Suppressor macrophage (primary cell): ENCODE data around the gene SMAD7.
A peak's percentile ranks its signal among the peaks of the same experiment; 100 is the strongest.

Experiments
- DNase-seq, 4 experiments: peaks; one replicate each; pipeline ENCODE4 v3.0.0-alpha.2; 2020 to 2022

SMAD7 gene

DNA sequence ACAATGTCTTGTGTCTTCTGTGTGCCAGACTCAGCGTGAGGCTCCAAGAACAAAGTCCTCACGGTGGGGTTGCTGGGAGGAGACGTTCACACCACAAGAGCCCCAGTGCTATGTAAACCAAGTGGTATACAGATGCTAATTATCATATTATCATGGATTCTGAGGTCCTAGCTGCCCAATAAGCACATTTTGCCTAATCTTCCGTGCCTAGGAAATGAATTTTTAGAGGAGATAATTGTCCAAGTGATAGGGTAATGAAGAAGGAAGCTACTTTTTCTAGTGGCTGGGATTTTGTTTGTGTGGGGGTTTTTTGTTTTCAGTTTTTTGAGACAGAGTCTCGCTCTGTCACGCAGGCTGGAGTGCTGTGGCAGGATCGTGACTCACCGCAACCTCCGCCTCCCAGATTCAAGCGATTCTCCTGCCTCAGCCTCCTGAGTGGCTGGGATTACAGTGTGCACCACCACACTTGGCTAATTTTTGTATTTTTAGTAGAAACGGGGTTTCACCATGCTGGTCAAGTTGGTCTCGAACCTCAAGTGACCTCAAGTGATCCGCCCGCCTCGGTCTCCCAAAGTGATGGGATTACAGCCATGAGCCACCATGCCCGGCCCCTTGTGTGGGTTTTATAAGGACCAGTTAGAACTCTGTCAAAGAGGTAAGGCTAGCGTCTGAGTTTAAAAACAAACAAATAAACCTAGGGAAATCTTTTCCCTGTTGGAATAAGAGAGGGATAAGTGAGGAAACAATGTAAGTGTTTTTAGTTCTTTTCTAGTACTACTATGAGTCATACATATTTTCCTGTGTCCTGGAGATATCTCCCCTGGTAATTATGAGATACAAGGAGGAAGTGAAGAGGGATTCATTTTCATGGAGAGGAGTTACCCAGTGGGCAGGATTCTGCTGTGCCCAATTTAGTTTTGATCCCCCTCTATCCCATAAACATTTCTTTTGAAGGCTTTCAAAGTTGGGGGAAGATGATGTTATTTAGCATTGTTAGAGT, 9.5 kb upstream of the SMAD7 start:
- peak in 1 of 4 experiments; percentile 24 for DNase-seq

DNA sequence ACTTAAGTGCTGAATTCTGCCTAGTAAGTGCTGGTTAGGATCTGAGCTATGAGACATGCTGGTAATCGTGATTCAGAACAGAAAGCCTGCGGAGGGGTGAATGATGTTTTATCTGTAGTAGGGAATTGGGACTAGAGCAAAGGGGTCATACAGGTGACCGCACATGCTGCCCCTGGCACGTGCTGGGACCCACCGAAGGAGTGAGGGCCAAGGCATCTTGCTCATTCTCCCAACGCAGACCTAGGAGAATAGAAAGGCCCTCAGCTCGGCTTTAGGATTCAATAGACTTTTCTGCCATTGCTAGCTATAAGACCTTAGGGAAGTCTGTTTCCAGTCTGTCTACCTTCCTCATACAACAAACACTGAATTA, 8.8 kb upstream of the SMAD7 start:
- no peak for DNase-seq

DNA sequence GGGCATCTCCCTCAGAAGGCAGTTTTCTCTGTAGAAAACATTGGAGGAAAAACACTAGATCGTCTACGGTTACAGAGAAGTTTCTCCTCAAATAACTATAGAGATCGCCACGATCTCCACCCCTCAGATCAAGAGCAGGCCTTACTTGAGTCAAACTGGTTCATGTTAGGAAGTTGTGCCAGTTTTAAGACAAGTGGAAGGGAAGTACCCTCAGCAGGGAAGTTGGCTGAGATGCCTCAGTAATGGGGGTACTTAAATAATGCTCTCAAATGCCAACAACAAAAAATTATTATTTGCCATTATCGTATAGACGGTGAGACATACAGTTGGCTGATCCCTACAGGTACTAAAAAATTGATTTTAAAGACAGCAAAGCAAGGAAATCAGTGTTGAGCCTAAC, 8.2 kb upstream of the SMAD7 start:
- no peak for DNase-seq

DNA sequence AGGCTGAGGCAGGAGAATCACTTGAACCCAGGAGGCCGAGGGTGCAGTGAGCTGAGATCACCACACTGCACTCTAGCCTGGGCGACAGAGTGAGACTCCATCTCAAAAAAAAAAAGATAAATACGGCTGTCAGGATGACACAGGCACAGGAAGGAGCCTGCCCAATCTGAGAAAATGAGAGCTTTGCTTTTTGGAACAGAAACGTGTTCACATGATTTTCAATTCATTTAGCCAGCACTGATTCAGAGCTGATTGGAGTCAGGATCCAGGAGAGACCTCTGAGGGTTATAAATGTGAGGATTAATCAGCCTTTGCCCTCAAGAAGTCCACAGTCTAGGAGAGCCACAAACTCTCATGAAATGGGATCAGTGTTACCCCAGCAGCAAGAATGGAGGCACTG, 6.9 kb upstream of the SMAD7 start:
- DNase-seq = no peak

DNA sequence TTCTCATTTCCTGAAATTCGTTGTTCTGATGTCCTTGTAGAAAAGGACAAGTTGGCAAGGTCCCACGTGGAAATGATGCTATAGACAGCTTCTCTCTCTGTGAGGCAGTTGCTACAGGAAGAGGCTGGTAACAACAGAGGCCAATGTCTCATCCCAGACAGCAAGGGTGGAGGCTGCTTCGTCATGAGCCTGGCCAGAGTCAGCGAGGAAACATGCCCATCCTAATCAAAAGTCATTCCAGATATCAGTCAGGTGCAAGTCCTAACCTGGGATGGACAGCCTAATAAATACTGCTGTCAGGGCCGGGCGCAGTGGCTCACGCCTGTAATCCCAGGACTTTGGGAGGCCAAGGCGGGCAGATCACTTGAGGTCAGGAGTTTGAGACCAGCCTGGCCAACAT, 6.4 kb upstream of the SMAD7 start:
- DNase-seq = peak in 2 of 4 experiments; percentile 22 to 50

DNA sequence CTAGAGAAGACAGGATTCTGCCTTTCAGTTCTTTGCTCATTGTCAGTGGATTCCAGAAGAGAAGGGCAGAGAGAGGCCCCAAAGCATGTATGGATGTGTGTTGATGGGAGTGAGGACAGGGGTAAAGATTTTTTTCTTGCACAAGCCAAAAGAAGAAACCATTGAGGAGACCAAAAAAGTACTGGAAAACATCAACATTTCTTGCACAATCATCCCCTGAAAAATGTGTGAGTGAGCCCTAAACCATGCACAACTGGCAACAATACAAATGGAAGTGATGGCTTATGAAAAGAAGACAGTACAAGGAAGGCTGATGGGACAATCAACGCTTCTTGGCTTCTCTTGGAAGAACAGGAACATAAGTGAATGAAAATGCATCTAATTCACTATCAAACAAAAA, 5.6 kb upstream of the SMAD7 start:
- no peak for DNase-seq

DNA sequence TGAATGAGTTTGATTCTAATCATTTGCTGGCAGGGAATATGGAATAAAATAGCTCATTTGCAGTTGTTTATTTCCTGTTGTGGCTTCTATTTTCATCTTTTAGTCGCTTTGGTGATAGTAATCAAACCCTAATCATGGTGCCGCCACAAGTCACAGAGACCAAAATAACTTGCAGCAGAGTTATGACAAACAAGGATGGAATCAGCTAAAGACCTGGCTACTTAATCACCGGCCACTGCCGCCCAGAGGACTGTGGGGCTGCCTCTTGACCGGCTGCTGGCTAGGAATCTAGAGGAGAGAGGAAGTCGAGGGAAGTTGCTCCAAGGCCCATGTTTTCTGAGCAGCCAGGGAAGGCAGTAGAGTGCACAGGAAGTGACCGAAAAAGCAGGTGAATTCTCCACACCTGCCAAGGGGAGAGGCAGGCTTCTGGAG, 5.1 kb upstream of the SMAD7 start:
- DNase-seq = peak in 3 of 4 experiments; percentile 36 to 50 (median 43)

DNA sequence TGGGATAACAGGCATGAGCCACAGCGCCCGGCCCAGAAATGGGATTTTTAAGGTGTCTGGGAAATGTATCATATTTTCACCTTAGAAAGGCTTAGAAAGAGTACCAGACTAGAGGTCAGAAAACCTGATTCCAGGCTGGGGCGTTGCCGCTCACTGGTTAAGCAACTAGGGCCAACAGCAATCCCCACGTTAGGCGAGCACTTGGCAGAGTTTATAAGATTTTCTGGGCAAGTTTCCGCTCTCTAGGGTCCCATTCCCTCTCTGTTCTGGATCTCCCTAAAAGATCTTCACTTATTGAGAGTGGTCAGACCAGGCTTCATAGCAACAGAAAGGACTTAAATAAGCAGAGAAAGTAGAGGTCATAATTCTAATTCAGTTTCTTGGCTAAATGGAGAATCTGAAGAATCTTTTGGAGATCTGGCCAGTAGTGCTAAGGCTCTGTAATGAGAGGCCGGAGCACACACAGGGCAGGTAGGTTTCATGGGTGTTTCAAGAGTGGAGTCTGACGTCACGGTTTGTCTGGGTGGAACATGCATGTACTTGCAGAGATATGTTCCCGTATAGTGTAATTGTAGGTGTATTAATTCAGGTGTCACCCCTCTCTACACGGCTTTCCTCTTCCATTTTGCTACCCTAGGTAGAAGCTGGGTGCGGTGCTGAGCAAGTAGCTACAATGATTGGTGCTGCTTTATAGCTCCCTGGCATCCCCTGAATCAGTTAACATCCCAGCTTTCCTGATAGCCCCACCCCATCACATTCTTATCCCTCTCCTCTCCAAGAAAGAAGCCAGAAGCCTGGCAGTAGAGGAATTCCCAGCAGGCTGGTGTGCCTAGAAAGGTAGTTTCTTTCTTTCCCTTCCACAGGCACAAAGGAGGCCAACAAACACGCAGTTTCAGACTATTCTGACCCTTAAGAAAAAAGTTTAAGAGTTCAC, 4.4 kb upstream of the SMAD7 start:
- no peak for DNase-seq

DNA sequence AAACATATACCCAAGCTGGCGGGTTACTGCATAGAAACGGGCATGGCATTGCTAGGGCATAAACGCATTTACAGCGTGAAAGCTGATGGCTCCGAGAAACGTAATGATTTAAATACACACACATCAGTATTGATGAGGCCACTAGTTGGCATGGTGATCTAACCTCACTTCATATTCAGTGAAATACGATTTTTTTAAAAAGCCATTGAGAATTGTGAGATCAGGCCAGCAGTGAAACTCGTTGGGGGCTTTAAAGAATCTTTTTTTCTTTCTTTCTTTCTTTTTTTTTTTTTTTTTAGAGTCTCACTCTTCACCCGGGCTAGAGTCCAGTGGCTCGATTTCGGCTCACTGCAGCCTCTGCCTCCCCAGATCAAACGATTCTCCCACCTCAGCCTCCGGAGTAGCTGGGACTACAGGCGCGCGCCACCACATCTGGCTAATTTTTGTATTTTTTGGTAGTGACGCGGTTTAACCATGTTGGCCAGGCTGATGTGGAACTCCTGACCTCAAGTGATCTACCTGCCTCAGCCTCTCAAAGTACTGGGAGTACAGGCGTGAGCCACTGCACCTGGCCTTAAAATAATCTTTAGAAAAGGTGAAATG, 2.4 kb upstream of the SMAD7 start:
- DNase-seq = no peak

DNA sequence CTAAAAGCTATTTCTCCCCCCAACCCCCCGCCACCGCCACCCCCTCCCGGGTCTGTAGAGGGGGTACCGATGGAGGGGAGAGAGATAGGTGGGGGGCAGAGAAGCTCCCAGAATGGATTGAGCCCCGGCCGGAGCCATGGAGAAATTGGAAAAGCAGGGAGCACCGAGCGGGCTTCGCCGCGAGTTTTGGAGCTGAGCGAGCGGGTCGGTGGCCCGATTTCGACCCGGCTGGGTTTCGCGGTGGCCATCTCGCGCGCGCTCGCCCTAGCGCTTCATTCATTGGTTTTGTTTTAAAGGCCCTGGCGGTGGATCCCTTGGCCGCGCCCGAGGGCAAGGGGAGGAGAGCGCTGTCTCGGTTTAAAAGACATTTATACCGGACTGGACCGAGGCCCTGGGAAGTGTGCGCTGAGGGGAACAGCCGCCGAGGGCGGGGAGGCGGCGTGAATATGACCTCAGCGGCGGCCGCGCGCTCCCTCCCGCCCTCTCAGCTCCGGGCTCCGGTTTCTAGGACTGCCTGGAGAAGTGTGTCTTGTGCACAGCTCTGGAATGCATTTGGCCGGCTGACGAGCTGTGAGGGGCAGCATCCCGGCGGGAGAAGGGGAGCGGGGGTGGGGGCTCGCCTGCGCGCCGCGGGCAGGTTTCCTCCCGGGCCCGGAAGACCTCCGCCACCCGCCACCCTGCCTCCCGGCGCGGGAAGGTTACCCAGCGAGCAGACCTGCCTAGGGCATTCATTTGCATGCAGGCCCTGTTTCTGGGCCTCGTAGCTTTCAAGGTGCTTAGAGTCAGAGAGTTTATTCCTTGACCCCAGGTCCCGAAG, 1.7 kb upstream of the SMAD7 start:
- DNase-seq = peak; percentile 89 to 95 (median 94)

DNA sequence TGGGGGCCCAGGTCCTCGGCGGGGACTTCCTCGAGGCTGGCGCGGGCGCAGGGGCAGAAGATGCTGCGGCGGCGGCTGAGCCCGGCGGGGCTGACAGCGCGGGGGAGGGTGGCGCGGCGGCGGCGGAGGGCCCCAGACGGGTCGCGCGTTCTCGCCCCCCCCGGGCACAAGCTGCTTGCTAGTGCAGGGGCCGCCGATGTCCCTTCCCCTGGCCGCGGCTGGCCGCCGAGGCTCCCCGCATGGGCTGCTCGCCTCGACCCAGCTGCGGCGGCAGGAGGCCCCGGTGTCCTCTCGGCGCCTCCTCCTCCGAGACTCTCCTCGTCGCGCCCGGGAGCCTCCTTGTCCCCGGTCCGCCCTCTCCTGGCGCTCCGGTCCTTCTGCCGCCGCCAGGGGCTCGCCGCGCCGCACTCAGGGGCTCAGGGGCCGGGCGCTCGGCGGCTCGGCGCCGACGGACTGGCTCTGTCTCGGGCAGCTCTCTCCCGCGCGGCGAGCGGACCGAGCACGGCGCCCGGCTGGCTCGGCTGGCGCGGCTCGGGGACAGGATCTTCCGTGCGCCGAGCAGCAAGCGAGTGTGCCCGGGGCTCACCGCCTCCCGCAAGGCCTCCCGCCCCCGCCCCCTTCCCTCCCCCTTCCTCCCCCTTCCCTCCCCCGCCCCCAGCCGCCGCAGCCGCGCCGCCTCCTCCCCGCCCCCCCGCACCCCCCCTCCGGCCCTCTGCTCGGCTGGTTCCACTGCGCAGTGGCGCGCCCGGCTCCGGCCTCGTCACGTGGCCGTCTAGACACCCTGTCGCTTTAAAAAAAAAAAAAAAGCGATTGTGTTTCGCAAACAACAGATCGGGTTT, 902 bp upstream of the SMAD7 start:
- peak; percentile 86 to 96 (median 94) for DNase-seq

DNA sequence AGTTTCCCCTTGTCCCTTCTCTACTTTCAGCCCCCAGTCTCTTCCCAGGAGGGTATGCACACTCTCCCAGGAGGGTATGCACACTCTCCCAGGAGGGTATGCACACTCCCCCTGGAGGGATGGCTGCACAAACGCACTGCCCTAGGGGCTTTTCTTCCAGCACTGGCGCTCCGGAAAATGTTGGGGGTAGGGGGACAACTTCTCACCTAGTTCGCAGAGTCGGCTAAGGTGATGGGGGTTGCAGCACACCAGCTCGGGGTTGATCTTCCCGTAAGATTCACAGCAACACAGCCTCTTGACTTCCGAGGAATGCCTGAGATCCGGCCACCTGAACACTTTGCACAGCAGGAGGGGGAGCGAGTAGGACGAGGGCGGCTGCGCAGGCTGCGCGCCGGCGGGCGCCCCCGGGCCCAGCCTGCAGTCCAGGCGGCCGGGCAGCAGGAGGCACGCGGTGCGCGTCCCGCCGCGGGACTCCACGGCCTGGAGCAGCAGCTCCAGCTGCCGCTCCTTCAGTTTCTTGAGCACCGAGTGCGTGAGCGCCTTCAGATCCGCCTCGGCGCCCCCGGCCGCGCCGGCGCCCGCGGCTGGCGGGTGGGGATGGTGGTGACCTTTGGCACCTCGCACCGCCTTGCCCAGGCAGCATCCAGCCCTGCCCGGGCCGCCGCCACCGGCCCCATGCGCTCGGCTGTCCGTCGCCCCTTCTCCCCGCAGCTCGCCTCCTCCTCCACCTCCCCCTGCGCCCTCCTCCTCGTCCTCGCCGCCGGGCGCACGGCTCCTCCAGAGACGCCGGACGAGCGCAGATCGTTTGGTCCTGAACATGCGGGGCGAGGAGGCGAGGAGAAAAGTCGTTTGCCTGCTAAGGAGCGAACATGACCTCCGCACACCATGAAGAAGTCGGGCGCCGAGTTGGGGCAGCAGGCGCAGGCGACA, 894 bp downstream of the SMAD7 start:
- peak; percentile 56 to 81 (median 64) for DNase-seq

DNA sequence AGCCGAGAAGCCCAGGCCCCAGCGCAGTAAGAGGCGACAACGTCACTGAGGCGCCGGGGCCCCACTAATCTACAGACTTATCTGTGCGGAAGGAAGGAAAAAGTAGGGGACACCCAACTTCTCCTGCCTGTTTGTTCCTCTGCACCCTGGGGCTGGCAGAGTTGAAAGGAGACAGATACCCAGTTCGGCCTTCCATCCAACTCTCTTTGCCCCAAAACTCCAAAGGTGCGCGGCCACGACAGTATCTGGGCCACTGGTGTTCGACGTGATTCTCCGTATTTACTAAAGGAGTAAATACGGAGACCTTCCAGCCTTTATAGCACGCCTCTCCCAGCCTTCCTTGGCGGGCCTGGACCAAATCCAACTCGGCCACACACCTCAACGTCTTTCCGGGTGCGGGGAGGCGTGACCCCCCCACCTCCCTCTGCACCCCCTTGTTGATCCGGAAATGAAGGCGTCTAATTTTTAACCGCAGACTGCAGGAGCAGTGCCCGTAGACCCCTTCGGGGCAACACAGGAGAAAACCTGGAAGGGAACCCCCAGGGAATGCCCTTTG, 1.6 kb downstream of the SMAD7 start:
- DNase-seq = peak in 3 of 4 experiments; percentile 44 to 55 (median 55)

DNA sequence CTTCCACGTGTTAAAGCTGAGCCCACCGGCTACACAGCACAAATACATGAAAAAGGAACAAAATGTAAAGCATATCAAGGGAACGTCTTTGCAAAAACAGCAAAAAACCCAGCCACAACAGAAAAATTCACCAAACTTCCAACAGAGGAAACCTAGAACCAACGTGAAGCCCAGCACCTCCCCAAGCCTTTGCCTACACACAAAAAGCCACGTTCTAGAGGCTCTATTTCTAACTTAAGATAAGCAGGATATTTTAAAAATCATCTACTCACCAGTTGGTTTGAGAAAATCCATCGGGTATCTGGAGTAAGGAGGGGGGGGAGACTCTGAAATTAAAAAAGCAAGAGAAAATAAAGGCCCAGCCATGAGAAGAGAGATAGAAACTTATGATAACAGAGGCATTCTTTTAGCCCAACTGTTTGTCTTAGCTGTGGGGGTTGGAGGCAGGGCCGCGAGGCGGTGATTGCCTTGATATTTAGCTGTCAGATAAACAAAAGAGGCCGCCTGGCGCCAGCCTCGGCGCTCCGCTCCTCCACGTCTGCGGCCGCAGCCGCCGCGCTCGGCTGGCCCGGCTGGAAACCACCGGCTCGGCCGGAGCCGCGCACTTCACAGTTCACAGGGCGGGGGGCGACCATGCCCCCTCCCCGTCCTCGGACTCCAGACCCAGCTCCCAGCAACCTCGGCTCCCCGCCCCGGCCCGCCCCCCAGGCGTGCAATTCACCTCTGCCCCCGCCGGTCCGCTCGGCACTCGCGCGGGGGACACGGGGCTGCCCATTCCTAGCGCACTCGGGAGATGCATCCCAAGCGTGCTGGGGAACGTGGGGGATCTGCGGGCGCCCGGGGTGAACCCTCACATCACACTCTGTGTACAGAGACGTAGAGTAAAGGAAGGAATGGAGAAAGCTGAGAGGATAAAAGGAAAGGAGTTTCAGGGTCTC, 2.4 kb downstream of the SMAD7 start:
- DNase-seq = peak in 3 of 4 experiments; percentile 36 to 71 (median 57)

DNA sequence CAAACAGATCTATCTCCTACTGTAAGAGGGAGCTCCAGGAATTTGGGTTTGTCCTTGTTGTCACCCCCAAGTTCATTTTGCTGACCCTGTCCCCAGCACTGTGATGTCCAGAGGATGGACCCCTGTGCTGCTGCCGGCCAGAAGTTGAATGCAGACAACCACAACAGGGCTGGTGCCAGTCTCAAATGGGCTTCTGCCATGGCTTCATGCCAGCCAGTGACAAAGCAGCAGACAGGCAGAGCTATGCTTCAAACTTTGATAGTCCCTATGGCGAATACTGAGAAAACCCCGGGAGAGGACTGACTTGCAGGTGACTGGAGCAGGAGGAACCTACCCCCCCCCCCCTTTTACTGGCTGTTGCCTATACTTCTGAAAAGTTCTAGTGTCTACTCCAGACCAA, 3.2 kb downstream of the SMAD7 start:
- DNase-seq = no peak

DNA sequence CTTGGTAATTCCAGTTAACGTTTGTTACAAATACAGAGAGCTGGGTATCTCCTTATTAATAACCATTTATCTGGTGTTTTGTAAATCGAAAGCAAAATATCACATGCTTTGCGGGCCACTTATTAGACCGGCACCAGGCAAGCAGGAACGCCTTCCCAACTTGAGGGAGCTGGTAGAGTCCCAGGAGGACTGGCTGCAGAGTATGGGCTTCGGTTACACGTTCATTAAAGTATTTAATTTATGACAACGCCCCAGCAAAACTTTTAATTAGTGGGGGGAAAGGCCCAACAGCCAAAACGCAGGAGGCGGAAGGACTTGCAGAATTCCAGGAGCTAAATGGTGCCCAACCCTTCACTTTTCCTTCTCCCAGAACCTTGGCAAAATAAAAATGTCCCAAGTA, 3.7 kb downstream of the SMAD7 start:
- no peak for DNase-seq

DNA sequence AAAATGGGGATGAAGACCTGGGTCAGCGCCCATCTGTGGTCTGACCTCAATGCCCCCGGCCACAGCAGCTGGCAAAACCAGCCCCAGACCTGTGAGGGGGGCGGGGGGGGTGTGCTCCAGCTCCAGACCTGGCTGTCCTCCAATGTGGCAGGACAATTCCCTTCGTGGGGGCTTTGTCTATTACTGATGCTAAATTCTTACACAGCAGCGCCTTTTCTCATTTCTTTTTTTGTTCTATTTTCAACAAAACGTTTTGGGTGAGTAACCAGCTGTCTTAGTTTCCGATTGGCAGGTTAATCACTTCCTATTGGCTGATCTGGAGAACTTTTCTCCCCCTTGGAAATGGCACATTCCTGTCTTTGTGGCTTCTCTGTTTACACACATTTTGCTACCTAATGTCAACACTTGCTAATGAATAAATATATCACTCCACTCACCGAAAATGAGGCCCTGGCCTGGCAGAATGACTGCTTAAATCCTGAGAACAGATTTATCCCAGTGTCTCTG, 4.4 kb downstream of the SMAD7 start:
- no peak for DNase-seq

DNA sequence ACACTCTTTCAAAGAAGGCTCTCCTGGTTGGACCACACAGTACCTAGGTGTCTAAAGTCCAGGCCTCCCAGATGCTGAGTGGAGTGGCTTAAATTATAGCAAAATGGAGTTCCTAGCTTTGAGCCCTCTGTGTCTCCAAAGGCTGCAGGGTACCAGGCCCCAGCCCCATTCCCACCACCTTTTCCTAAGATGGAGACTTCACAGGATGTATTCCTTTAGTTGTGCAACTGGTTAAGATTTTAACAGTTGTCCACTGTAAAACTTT, 4.9 kb downstream of the SMAD7 start:
- DNase-seq = no peak
